Measurements from ENCODE around the gene CCDC192.

DNA sequence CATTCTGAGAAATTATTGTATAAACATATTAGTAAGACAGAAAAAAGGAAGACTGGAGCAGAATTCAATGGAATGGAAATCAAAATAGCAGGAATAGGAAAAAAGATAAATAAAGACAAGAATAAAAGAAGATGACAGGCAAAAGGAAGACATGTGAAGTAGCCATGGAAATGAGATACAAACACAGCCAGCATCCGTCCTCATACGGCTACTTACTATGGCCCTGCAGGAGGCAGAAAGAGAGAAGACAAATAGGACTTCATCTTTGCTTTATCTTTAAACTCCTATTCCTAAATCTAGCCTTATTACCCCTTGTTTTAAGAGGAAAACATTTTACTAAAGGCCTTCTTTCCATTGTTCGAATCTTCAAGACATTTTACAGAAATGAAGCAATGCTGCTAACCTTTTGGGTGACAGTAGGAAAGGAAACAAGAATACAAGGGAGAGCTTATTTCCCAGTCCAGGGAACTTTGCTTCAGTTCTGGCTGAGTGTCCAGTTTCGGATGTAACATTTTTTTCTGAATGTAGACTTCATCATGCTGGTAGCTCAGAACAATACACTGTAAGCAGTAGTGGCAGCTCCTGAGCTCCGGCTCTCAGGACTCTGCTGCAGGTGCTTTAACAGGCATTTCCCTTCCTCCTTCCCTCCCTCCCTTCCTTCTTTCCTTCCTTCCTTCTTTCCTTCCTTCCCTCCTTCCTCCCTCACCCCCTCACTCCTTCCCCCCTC is 274.0 kb downstream of the CCDC192 start:
- TF ChIP-seq POLR2A (IDR thresholded peaks at IDR 0.05) = no peak
- TF ChIP-seq, protein P1, sequence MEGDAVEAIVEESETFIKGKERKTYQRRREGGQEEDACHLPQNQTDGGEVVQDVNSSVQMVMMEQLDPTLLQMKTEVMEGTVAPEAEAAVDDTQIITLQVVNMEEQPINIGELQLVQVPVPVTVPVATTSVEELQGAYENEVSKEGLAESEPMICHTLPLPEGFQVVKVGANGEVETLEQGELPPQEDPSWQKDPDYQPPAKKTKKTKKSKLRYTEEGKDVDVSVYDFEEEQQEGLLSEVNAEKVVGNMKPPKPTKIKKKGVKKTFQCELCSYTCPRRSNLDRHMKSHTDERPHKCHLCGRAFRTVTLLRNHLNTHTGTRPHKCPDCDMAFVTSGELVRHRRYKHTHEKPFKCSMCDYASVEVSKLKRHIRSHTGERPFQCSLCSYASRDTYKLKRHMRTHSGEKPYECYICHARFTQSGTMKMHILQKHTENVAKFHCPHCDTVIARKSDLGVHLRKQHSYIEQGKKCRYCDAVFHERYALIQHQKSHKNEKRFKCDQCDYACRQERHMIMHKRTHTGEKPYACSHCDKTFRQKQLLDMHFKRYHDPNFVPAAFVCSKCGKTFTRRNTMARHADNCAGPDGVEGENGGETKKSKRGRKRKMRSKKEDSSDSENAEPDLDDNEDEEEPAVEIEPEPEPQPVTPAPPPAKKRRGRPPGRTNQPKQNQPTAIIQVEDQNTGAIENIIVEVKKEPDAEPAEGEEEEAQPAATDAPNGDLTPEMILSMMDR (IDR thresholded peaks at IDR 0.05) = no peak
- no peak for TF ChIP-seq POLR2AphosphoS5 (IDR thresholded peaks at IDR 0.05; ENCODE audit: insufficient read depth in 1 of 2, low read depth in 1 of 2)

Data from vagina (tissue), 2 donors.